Parathyroid adenoma (tissue), 2 donors: ENCODE measurements around the gene TDRD10.
A peak's percentile ranks its signal among the peaks of the same experiment; 100 is the strongest.

Experiments
- H2AFZ ChIP-seq: fragments of 300-600 bp; sonication (generic); one replicate; pipeline ENCODE4 v1.7.0; 2017; ENCODE audit warnings: antibody characterized with exemption, mild to moderate bottlenecking
- H3K27ac ChIP-seq: fragments of 300-600 bp; sonication (generic); one replicate; pipeline ENCODE4 v1.7.0; 2017
- H3K27me3 ChIP-seq: fragments of 300-600 bp; sonication (generic); one replicate; pipeline ENCODE4 v1.7.0; 2017; ENCODE audit warnings: low read length; ENCODE audit not compliant: control insufficient read depth, insufficient read depth
- H3K36me3 ChIP-seq: fragments of 300-600 bp; sonication (generic); one replicate; pipeline ENCODE4 v1.7.0; 2017; ENCODE audit warnings: low read length; ENCODE audit not compliant: control insufficient read depth, insufficient read depth
- H3K4me1 ChIP-seq: fragments of 300-600 bp; sonication (generic); one replicate; pipeline ENCODE4 v1.7.0; 2017; ENCODE audit warnings: control low read depth
- H3K4me2 ChIP-seq: fragments of 300-600 bp; sonication (generic); one replicate; pipeline ENCODE4 v1.7.0; 2017; ENCODE audit warnings: low read length
- H3K4me3 ChIP-seq: fragments of 300-600 bp; sonication (generic); one replicate; pipeline ENCODE4 v1.7.0; 2017; ENCODE audit warnings: low read depth, low read length
- H3K79me2 ChIP-seq: fragments of 300-600 bp; sonication (generic); one replicate; pipeline ENCODE4 v1.7.0; 2017; ENCODE audit warnings: control low read depth
- H3K9ac ChIP-seq: fragments of 300-600 bp; sonication (generic); one replicate; pipeline ENCODE4 v1.7.0; 2017; ENCODE audit warnings: mild to moderate bottlenecking
- H3K9me3 ChIP-seq: fragments of 300-600 bp; sonication (generic); one replicate; pipeline ENCODE4 v1.7.0; 2017; ENCODE audit warnings: low read length; ENCODE audit not compliant: control insufficient read depth
- TF ChIP-seq, protein P1 (sequence below): fragments of 300-600 bp; sonication (generic); IDR thresholded peaks from one replicate; pipeline ENCODE4 v1.7.0; 2017; ENCODE audit warnings: antibody characterized with exemption, mild to moderate bottlenecking
- donor health status: primary hyperparathyroidism.

TDRD10 gene

DNA sequence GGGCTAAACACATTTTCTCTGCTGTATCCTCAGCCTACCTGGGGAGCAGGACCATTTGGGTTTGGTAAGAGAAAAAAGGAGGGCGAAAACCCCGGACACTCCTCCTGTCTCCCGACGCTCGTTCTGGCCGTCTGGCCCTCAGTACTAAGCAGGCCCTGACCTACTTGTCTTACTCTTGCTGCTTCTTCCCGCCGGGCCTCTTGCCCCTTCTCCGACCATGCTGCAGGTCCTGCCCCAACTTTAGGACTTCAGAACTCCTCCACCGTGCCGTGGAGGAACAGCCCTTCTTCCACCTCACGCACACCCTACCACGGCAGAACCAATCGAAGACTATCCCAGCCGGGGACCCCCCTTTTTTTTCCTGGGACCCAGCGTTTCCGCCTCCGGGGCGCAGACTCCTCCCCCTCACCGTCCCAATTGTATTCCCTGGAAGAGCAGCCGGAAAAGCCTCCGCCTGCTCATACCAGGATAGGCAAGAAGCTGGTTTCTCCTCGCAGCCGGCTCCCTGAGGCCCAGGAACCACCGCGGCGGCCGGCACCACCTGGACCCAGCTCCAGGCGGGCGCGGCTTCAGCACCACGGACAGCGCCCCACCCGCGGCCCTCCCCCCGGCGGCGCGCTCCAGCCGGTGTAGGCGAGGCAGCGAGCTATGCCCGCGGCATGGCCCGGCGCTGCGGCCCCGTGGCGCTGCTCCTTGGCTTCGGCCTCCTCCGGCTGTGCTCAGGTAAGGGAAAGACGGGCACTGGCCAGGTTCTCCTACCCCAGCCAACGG, 65.6 kb downstream of the TDRD10 start, which contains the start of gene CHRNB2:
CHRNB2 (plus strand) TSS at position 393 of the 771 bp plus-strand sequence; CDS start at position 660, 267 bp downstream.
- Histone ChIP-seq H3K9ac (peak within 1 kb of the TSS; percentile 6), H3K79me2 (no peaks in the 10 kb centered on the region), H3K27me3 (no peaks in the 10 kb centered on the region), H3K36me3 (no peaks in the 10 kb centered on the region), H2AFZ (peak within 1 kb of the TSS; percentile 42), H3K4me1 (no peaks in the 10 kb centered on the region), H3K9me3 (no peaks in the 10 kb centered on the region), H3K27ac (peak within 1 kb of the TSS; percentile 34), H3K4me2 (peak within 1 kb of the TSS; percentile 38), H3K4me3 (no peak within 1 kb of the TSS)
- TF ChIP-seq, protein P1, sequence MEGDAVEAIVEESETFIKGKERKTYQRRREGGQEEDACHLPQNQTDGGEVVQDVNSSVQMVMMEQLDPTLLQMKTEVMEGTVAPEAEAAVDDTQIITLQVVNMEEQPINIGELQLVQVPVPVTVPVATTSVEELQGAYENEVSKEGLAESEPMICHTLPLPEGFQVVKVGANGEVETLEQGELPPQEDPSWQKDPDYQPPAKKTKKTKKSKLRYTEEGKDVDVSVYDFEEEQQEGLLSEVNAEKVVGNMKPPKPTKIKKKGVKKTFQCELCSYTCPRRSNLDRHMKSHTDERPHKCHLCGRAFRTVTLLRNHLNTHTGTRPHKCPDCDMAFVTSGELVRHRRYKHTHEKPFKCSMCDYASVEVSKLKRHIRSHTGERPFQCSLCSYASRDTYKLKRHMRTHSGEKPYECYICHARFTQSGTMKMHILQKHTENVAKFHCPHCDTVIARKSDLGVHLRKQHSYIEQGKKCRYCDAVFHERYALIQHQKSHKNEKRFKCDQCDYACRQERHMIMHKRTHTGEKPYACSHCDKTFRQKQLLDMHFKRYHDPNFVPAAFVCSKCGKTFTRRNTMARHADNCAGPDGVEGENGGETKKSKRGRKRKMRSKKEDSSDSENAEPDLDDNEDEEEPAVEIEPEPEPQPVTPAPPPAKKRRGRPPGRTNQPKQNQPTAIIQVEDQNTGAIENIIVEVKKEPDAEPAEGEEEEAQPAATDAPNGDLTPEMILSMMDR = no peak

DNA sequence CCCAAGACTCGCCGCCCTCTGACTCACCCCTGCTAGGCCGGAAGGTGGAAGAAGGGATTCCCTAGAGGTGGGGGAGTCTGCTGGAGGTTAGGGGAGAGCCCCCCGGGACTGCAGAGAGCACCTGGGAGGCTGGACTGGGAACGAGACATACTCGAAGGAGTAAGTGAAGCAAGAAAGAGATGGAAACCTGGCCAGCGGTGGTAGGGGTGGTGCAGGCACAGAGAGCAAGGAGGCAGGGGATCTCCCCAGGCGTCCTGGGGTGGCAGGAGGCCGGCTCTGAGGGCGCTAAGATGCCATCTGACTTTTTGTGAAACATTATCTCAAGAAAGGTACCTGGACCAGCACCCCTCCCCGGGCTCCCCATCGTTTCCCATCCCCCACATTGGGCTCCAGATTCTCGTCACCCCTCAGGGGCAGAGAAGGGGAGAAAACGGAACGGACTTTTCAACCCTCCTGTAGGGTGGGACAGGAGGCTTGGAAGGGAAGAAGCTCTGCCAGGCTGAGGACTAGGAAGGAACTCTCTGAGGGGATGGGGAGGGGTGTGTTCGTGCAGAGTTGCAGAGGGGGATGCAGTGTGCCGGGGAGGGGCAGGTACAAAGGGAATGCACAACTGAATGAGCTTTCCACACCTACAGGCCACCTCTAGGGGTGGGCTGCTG, 66.3 kb downstream of the TDRD10 start:
- H3K9me3 ChIP-seq = no peaks in the 10 kb centered on the region
- peak overlapping the region; percentile 42 for H2AFZ ChIP-seq
- H3K79me2 ChIP-seq = no peaks in the 10 kb centered on the region
- peak overlapping the region; percentile 6 for H3K9ac ChIP-seq
- no peaks in the 10 kb centered on the region for H3K36me3 ChIP-seq
- TF ChIP-seq, protein P1 = no peak
- H3K4me1 ChIP-seq = no peaks in the 10 kb centered on the region
- H3K4me2 ChIP-seq = no peak overlapping the region
- no peak overlapping the region for H3K4me3 ChIP-seq
- H3K27me3 ChIP-seq = no peaks in the 10 kb centered on the region
- peak overlapping the region; percentile 34 for H3K27ac ChIP-seq

DNA sequence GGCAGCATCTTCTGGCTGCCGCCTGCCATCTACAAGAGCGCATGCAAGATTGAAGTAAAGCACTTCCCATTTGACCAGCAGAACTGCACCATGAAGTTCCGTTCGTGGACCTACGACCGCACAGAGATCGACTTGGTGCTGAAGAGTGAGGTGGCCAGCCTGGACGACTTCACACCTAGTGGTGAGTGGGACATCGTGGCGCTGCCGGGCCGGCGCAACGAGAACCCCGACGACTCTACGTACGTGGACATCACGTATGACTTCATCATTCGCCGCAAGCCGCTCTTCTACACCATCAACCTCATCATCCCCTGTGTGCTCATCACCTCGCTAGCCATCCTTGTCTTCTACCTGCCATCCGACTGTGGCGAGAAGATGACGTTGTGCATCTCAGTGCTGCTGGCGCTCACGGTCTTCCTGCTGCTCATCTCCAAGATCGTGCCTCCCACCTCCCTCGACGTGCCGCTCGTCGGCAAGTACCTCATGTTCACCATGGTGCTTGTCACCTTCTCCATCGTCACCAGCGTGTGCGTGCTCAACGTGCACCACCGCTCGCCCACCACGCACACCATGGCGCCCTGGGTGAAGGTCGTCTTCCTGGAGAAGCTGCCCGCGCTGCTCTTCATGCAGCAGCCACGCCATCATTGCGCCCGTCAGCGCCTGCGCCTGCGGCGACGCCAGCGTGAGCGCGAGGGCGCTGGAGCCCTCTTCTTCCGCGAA, 69.4 kb downstream of the TDRD10 start:
- Histone ChIP-seq H3K4me2 (no peak overlapping the region), H3K36me3 (no peaks in the 10 kb centered on the region), H3K27me3 (no peaks in the 10 kb centered on the region), H3K4me3 (no peak overlapping the region), H2AFZ (no peak overlapping the region), H3K27ac (no peak overlapping the region), H3K9ac (no peak overlapping the region), H3K4me1 (peaks cover 9% of the 10 kb centered on the region), H3K9me3 (no peaks in the 10 kb centered on the region), H3K79me2 (no peaks in the 10 kb centered on the region)
- TF ChIP-seq, protein P1 = no peak

DNA sequence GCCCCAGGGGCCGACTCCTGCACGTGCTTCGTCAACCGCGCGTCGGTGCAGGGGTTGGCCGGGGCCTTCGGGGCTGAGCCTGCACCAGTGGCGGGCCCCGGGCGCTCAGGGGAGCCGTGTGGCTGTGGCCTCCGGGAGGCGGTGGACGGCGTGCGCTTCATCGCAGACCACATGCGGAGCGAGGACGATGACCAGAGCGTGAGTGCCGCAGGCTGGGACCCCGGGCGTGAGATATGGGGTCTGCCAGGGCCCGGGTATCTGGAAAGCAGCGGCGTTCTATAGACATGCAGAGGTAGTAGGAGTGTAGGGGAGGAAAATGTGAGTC, 69.9 kb downstream of the TDRD10 start:
- Histone ChIP-seq H3K27me3 (no peaks in the 10 kb centered on the region), H3K4me1 (peaks cover 9% of the 10 kb centered on the region), H3K4me2 (no peak overlapping the region), H3K9ac (no peak overlapping the region), H3K27ac (no peak overlapping the region), H3K79me2 (no peaks in the 10 kb centered on the region), H3K9me3 (no peaks in the 10 kb centered on the region), H2AFZ (no peak overlapping the region), H3K4me3 (no peak overlapping the region), H3K36me3 (no peaks in the 10 kb centered on the region)
- TF ChIP-seq, protein P1 = no peak
